HL-60/S4 treated with retinoic acid at 250 ng/mL for 4 days and 3 days (cell line): Measurements from ENCODE around the gene TREML4.
"Not testable (repeated sequence)": the region's sequence is repeated elsewhere in the genome, so short reads cannot be mapped to it uniquely, and the experiment has no call there.

Experiments
- in situ Hi-C: fragments of 300-500 bp; cut with MboI; formaldehyde crosslinking; loops from 2 replicates; pipeline ENCODE4 v1.7.0; 2022; ENCODE audit warnings: low sequenced_read_pairs

TREML4 gene

DNA sequence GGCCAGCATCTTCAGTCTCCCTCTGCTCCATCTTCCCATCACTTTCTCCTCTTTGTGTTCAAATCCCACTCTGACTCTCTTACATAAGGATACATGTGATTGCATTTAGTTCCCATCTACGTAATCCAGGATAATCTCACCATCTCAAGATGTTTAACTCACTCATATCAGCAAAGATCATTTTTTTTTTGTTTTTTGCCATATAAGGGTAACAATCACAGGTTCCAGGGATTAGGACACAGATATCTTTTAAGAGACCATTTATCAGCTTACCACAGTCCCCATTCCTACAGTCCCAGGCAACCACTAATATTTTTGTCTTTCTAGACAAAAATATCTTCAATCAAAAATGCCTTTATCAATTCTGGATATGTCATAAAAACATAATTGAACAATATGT lies 24.0 kb upstream of the TREML4 start:
- in situ Hi-C loops, result no loop called here

DNA sequence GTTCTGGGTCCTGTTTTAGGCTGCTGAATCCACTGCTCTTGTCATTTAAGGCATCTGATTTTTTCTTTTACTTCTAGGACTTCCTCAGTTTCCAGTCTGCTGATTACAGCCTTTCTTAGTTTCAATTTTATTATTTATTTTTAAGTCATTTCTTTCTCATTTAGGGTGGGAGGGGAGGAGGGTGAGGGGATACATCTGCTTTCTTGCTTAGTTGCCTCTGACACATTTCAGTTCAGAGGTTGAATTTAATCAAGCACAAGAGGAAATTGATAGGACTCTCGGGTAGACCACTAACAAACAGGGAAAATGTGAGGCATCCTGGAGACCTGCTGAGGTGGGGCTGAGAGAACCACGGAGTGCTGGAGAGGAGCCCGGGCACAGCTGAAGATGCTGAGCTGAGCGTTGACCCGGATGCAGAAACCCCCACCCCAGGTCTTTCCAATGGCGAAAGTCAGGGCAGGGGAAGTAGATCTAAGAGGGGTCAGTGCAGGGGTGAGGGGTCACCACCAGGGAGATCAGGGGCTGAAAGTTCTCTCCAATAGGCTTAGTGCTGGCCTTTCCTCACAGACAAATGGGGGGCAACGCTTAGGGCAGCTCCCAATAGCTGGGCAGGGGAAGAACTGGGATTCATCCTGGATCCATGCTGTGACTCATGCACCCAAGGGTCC lies 19.6 kb upstream of the TREML4 start:
- in situ Hi-C loops, result no loop called here

DNA sequence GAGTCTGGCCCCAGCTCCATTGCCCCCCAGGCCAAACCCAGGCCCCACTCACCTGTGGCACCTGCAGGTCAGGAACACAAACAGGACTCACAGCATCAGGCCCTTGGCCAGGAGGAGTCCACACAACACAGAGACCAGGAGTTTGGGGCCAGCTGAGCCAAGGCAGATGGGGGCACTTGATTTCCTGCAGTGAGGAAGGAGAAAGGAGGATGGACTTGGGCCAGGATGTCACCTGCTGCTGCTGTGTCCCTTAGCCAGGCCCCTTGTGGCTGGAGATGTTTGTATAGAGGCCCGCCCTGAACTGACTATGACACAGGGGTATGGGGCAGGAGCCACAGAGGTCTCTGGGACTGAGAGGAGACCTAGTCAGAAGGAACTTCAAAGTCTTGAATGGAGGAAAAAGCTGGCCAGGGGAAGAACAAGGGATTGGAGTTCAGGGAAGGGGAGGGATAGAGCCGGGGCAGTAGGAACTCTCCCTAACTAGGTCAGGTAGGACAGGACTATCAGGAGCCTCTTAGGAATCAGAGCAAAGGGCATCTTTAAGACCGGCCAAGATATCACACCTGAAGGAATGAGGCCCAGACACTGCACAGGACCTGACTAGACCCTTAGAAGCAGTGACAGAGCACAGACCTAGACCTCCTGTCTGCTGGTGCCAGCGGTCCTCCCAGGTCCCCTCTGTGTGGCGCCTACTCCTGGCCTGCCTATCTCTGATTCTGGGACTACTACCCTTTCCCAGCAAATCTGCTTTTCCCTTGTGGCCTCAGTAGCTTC lies 18.4 kb upstream of the TREML4 start:
- in situ Hi-C loops, result no loop called here

DNA sequence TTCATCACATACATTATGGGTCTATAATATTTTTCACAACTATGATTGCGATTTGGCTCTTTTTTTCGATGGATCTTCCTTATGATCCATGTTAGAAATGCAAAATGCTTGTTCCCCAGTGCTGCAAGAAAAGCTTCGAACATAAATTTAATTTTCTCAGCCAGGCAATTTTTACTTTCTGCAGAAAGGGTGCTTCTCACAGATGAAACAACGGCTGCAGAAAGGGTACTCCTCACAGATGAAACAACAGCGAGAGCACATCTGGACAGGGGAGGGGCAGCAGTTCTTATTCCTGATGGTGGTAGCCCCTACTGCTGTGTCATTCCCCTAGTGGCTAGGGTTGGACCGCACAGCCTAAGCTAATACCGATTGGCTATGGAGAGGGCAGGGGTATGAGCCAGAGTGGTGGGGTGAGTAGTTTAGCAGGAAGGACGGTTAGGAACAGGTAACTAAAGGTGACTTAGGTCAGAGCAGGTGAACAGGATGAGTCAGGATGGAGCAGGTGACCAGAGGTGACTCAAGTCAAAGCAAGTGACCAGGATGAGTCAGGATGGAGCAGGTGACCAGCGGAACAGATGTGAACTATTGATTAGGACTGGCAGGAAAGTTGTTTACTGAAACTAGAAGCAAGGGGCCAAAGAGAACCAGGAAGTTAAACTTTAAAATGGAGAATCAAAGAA lies 13.4 kb upstream of the TREML4 start:
- in situ Hi-C loops, result no loop called here

DNA sequence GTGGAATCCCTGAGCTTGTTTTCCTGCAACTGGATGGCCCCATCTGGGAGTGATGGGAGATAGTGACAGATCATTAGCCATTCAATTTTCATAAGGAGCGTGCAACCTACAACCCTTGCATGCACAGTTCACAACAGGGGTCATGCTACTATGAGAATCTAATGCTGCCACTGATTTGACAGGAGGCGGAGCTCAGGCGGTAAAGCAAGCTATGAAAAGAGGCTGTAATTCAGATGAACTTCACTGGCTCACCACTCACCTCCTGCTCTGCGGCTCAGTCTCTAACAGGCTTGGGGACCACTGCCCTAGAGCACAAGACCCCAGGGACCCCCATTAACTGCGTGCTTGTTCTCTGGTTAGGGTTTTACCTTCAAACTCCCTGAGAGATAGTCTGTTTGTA lies 12.4 kb upstream of the TREML4 start:
- in situ Hi-C loops, result no loop called here

DNA sequence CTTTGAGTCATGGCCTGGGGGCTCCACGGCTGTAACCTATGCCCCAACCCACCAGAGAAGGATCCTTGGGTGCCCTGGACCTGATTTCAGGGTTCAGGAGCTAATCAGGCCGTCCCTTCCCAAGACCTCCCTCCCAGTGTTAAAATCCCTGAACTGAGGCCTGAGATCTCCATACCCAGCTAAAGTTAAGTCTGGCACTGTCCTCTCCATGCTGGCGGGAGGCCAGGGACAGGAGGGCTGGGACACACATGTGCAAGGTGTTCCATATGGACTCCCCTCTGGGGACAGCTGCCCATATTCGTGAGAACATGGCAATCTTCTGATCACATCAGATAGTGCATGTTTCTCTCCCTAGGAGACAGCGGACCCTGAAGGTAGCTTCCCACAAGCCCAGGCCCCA lies 11.5 kb upstream of the TREML4 start:
- in situ Hi-C loops, result no loop called here

DNA sequence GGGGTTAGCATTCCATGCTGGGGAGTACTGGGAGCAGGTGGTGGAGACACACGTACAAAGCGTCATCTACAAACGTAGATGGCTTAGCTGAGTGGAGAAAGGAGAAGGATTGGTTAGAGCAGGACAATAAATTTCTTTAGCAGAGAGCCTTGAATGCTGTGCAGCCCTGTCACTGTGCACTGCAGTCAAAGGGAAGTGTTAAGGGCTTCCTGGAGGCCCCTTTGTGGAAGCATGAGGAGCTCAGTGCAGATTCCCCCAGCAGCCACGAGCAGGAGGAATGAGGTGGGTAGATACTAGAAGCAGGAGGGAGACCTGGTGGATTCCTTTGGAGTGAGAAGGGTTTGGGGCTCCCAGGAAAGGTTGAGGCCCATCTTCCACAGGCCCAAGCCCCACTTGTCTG lies 6.1 kb upstream of the TREML4 start:
- in situ Hi-C loops, result no loop called here

DNA sequence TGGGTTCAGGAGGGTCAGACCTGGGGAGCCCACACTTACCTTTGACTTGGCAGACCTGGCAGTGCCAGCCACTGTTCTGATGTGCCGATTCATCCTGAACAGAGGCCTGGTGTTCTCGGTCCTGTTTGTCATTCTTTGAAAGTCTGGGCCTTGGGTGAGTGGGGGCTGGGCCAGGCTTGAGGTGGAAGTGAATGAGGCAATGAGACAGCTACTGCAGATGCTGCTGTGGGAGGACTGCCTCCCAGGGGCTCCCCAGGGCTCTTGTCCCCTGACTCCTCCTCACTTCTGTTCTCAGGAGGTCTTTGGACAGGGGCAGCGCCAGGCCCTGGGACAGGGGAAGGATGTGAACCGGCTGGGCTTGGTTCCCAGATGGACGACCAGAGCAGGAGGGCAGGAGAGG lies 5.6 kb upstream of the TREML4 start:
- in situ Hi-C loops, result no loop called here

DNA sequence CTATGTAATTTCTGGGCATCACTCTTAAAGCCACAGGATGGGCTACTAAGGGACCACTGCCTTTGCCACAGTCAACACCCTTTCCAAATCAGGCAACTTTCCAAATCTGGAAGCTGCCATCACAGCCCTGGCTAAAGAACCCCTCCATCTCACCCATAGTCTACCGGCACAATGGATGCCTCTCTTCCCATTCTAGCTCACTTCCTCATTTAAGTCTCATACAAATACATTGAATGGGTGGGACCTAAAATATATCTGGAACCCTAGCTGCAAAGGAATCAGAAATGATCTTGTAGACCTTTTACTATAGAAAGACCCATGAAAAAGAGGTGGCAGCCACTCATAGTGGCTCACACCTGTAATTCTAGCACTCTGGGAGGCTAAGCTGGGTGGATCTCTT lies 3.3 kb upstream of the TREML4 start:
- in situ Hi-C loops, result no loop called here

DNA sequence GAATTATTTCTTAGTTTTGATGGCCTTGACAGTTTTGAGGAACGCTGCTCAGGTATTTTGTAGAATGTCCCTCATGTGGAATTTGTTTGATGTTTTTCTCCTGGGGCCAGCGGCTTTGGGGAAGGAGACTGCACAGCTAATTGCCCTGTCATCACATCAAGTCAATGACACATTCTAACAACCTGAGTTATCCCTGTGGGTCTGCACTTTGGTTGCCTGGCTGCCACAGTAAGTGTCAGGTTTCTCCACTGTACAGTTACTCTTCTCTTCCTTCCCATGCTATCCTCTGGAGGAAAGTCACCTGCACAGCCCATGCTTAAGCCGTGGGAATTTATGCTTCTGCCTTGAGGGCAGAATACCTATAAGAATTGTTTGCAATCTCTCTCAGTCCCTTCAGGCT lies 1.4 kb upstream of the TREML4 start:
- in situ Hi-C loops, result no loop called here

DNA sequence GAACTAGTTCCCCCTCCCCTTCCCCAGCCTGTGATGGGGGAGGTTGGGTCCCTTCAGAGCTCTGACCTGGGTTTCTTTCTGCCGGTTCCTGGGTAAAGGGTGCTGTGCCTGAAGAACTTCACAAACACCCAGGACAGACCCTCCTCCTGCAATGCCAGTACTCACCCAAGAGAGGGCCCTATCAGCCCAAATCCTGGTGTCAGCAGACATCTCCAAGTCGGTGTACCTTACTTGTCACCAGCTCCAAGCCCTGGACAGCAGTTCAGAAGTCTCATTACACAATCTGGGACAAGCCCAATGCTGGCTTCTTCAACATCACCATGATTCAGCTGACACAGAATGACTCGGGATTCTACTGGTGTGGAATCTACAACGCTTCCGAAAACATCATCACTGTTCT lies 467 bp downstream of the TREML4 start:
- in situ Hi-C loops, result no loop called here

DNA sequence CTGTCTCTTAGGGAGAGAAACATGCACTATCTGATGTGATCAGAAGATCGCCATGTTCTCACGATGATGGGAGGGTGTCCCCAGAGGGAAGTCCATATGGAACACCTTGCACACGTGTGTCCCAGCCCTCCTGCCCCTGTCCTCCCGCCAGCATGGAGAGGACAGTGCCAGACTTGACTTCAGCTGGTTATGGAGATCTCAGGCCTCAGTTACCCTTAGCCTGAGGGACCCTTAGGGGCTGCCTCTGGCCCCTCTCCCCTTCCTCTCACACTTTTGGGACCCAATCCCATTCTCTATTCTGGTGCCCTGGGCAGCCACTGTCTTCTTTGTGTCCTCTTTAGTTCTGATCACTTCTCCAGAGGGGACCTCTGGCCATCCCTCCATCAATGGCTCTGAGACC lies 1.6 kb downstream of the TREML4 start:
- in situ Hi-C loops, result no loop called here

DNA sequence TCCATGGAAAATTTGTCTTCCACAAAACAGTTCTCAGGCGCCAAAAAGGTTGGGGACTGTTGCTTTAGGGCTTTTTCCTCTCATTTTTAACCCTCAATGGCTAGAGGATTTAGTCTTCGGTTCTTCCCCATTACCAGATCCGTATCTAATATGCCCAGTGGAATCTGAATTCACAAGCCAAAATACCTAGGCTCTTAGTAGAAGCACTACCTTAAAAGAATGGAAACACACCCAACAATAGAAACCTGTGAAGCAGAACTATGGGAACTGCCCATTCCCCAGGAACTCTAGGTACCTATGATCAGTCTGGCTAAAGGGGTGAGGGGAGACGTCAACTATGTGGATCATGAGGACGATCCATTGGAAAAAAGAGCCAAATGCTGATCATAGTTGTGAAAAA lies 3.1 kb downstream of the TREML4 start:
- in situ Hi-C loops, result no loop called here

DNA sequence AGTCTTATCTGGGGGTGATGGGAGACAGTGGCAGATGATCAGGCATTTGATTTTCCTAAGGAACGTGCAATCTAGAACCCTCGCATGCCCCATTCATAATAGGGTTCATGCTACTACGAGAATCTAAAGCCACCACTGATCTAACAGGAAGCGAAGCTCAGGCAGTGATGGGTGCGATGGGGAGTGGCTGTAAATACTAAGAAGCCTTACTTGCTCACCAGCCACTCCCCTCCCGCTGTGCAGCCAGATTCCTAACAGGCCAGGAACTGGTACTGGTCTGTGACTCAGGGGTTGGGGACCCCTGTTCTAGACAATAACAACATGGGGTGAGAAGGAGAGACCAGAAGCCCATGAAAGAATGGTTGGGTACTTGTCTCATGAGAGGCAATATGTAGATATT lies 4.5 kb downstream of the TREML4 start:
- in situ Hi-C loops, result no loop called here

DNA sequence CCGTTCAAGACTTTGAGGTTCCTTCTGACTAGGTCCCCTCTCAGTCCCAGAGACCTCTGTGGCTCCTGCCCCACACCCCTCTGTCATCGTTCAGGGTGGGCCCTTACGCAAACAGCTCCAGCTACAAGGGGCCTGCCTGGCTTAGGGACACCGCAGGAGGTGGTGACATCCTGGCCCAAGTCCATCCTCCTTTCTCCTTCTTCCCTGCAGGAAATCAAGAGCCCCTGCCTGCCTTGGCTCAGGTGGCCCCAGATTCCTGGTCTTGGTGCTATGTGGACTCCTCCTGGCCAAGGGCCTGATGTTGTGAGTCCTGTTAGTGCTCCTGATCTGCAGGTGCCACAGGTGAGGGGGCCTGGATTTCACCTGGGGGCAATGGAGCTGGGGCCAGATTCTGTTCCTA lies 8.1 kb downstream of the TREML4 start:
- in situ Hi-C loops, result no loop called here

DNA sequence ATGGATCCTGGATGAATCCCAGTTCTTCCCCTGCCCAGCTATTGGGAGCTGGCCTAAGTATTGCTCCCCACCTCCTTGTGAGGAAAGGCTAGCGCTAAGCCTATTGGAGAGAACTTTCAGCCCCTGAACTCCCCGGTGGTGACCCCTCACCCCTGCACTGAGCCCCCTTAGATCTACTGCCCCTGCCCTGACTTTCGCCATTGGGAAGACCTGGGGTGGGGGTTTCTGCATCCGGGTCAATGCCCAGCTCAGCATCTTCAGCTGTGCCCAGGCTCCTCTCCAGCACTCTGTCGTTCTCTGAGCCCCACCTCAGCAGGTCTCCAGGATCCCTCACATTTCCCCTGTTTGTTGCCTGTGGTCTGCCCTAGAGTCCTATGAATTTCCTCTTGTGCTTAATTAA lies 9.0 kb downstream of the TREML4 start:
- in situ Hi-C loops, result no loop called here

DNA sequence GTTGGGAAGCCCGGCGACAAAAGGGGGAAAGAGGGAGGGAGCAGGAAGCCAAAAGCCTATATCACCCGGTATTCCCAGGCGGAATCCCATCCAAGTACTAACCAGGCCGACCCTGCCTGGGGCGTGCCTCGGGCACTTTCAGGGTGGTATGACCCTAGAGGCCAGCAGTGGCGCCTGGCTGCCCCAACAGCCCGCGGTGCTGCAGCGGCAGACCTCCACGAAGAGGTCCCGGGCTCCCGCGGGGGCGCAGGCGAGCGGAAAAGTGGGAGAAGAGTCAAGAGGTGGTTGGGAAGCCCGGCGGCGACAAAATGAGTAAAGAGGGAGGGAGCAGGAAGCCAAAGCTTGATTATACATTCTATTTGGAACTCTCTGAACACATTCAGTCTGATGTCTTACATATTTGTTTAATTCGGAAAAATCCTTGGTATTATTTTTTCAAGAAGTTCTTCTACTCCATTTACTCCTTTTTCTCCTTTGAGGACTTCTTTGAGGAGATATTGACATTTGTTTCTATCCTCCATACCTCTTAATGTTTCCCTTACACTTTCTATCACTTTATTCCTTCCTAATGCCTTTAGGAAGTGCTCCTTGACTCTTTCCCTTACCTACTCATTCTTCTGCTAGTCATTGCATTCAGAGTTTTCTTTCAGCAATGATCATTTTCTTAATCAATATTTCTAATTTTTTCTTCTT lies 11.5 kb downstream of the TREML4 start:
- in situ Hi-C loops, result no loop called here

DNA sequence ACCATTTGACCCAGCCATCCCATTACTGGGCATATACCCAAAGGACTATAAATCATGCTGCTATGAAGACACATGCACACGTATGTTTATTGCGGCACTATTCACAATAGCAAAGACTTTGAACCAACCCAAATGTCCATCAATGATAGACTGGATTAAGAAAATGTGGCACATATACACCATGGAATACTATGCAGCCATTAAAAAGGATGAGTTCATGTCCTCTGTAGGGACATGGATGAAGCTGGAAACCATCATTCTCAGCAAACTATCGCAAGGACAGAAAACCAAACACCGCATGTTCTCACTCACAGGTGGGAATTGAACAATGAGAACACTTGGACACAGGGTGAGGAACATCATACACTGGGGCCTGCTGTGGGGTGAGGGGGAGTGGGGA lies 18.4 kb downstream of the TREML4 start:
- in situ Hi-C loops, result not testable (repeated sequence)

DNA sequence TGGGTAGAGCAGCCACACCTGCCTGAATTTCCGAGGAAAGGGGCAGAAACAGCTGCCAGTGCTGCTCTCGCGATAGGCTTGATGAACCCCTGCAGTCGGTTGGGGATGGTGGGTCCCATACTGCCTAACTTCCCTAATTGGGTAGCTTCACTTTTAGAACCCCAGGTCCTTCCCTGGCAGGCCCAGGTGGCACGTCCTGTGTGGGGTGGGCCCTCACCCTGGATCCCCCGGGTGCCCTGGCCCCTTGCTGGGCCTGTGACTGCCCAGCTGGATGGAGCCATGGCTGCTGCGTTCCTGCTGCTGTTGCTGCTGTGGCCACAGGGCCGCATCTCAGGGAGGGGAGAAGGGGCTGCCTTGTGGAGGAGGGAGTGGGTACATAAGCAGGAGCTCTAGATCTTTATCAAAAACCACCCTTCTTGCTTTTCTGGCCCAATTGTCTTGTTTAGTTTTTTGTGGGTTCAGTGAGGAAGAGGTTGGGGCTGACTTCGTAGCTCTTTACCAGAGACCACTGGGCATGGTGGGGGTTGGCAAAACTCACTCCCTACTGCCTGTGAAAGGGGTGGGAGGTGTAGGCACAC lies 19.2 kb downstream of the TREML4 start:
- in situ Hi-C loops, result no loop called here

DNA sequence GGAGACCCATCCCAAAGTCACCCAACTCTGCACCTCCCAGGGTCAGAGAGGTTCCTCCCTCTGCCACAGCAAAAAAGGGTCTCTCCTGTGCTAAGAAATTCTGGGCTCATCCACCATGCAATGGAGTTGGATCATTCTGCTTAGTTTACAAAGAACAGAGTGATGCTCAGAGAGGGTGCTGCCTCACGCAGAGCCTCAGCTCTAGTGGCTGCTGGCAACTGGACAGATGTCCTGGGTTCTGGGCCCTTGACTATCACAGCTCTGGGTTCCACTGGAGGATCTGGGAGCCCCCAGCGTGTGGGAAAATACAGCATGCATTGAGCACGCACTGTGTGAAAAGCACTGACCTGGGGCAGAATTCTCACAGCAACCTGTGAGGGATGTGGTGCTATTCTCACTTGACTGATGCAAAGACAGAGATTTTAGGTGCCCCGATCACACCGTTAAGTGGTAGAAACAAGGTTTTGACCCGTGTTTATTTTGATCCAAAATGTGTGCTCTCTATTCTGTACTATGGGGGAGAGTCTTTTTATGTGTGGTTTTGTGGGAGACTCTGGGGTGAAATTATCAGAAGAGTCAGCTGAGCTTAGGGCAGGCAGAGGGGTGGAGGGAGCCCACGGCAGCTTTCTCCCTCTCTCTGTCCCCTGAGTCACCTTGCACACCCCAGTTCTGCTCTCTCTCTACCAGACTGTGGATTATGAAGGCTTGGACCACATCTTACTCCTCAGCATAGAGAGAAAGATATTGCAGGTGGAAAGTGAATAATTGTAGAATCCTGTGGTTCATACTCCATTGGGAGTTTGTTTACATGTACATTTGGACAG lies 19.9 kb downstream of the TREML4 start:
- in situ Hi-C loops, result no loop called here
